Measurements from ENCODE around the gene DNAJC27. TPM values are rescaled to one million over a fixed set of nuclear protein-coding genes. Genes with fewer than 3 reads are reported as not detected.

Gene DNAJC27
- total and polyA plus RNA-seq, 2 experiments from 2014 or later = 7.4 to 11.3 TPM

- H3K4me3 ChIP-seq = no peak overlapping the region
- no peak for TF ChIP-seq CTCF (IDR thresholded peaks at IDR 0.05; ENCODE audit: low read depth, low read length)
- H3K4me1 ChIP-seq (ENCODE audit: low read depth) = peaks cover 3% of the 10 kb centered on the region
- no peak for DNase-seq (ENCODE audit: low read depth in 1 of 2, low spot score in 1 of 2)
- H3K36me3 ChIP-seq = no peaks in the 10 kb centered on the region
- H3K27me3 ChIP-seq = no peaks in the 10 kb centered on the region
- H3K9me3 ChIP-seq (ENCODE audit: low read depth) = no peaks in the 10 kb centered on the region
- no peak overlapping the region for H3K27ac ChIP-seq
Measured at GRCh38 chr2:24977631-24978030, 5.9 kb upstream of the DNAJC27 start.

GRCh38 chr2:24973812-24974211 lies 2.1 kb upstream of the DNAJC27 start:
- Histone ChIP-seq H3K27ac (no peak overlapping the region), H3K27me3 (no peaks in the 10 kb centered on the region), H3K36me3 (no peaks in the 10 kb centered on the region), H3K9me3 (ENCODE audit: low read depth) (no peaks in the 10 kb centered on the region), H3K4me1 (ENCODE audit: low read depth) (peaks cover 6% of the 10 kb centered on the region), H3K4me3 (no peak overlapping the region)
- no peak for TF ChIP-seq CTCF (IDR thresholded peaks at IDR 0.05; ENCODE audit: low read depth, low read length)
- peak in 1 of 2 donors; percentile 60 for DNase-seq (ENCODE audit: low read depth in 1 of 2, low spot score in 1 of 2)

GRCh38 chr2:24972315-24972961 lies 683 bp upstream of the DNAJC27 start:
- TF ChIP-seq CTCF (IDR thresholded peaks at IDR 0.05; ENCODE audit: low read depth, low read length) = no peak
- Histone ChIP-seq H3K9me3 (ENCODE audit: low read depth) (no peaks in the 10 kb centered on the region), H3K27me3 (no peaks in the 10 kb centered on the region), H3K4me3 (peak overlapping the region; percentile 65), H3K36me3 (no peaks in the 10 kb centered on the region), H3K27ac (peak overlapping the region; percentile 98), H3K4me1 (ENCODE audit: low read depth) (peaks cover 6% of the 10 kb centered on the region)
- DNase-seq (ENCODE audit: low read depth in 1 of 2, low spot score in 1 of 2) = peak; percentile 44 to 49

- Histone ChIP-seq H3K9me3 (ENCODE audit: low read depth) (no peaks in the 10 kb centered on the region), H3K4me3 (peak overlapping the region; percentile 65), H3K27me3 (no peaks in the 10 kb centered on the region), H3K4me1 (ENCODE audit: low read depth) (peaks cover 6% of the 10 kb centered on the region), H3K36me3 (peaks cover 9% of the 10 kb centered on the region), H3K27ac (peak overlapping the region; percentile 98)
- TF ChIP-seq CTCF (IDR thresholded peaks at IDR 0.05; ENCODE audit: low read depth, low read length) = no peak
- no peak for DNase-seq (ENCODE audit: low read depth in 1 of 2, low spot score in 1 of 2)
Measured at GRCh38 chr2:24971286-24971535, 544 bp downstream of the DNAJC27 start.

GRCh38 chr2:24970483-24971285 lies 1.1 kb downstream of the DNAJC27 start:
- H3K36me3 ChIP-seq = peaks cover 15% of the 10 kb centered on the region
- no peaks in the 10 kb centered on the region for H3K9me3 ChIP-seq (ENCODE audit: low read depth)
- DNase-seq (ENCODE audit: low read depth in 1 of 2, low spot score in 1 of 2) = peak; percentile 44 to 51
- H3K4me3 ChIP-seq = peak overlapping the region; percentile 65
- no peak for TF ChIP-seq CTCF (IDR thresholded peaks at IDR 0.05; ENCODE audit: low read depth, low read length)
- peaks cover 6% of the 10 kb centered on the region for H3K4me1 ChIP-seq (ENCODE audit: low read depth)
- H3K27me3 ChIP-seq = no peaks in the 10 kb centered on the region
- H3K27ac ChIP-seq = peak overlapping the region; percentile 98

All from cardiac muscle cell (in vitro differentiated cells and primary cell).